RWPE2 (cell line): ENCODE results near the gene MED16.

ENCODE experiments used
- ATAC-seq: fragments of 200-7000 bp; cut with Tn5 transposase; 3 replicates; pipeline ENCODE4 v1.9.1; 2021; ENCODE audit warnings: low read depth
- DNase-seq: peaks from one replicate; pipeline ENCODE4 v3.0.0-alpha.2; 2020; ENCODE audit warnings: low spot score
- H3K27ac ChIP-seq: fragments of 450-650 bp; 2 replicates; pipeline ENCODE4 v1.5.1; 2017; ENCODE audit warnings: mild to moderate bottlenecking; ENCODE audit not compliant: poor library complexity, severe bottlenecking
- H3K27me3 ChIP-seq: fragments of 250-450 bp; sonication (Bioruptor Pico); 2 replicates; pipeline ENCODE4 v1.5.1; 2021; ENCODE audit warnings: mild to moderate bottlenecking, moderate library complexity; ENCODE audit not compliant: insufficient read depth, poor library complexity, severe bottlenecking
- H3K36me3 ChIP-seq: fragments of 250-450 bp; sonication (Bioruptor Pico); 2 replicates; pipeline ENCODE4 v1.5.1; 2020; ENCODE audit warnings: low read depth, mild to moderate bottlenecking, moderate library complexity
- H3K4me1 ChIP-seq: fragments of 250-450 bp; sonication (Bioruptor Pico); 2 replicates; pipeline ENCODE4 v1.5.1; 2021; ENCODE audit warnings: mild to moderate bottlenecking, moderate library complexity; ENCODE audit not compliant: insufficient read depth, poor library complexity, severe bottlenecking
- H3K4me3 ChIP-seq: fragments of 250-450 bp; sonication (Bioruptor Pico); 2 replicates; pipeline ENCODE4 v1.5.1; 2021; ENCODE audit warnings: mild to moderate bottlenecking, moderate library complexity; ENCODE audit not compliant: severe bottlenecking
- H3K9me3 ChIP-seq: fragments of 250-450 bp; sonication (Bioruptor Pico); 2 replicates; pipeline ENCODE4 v1.5.1; 2021; ENCODE audit warnings: mild to moderate bottlenecking, moderate library complexity; ENCODE audit not compliant: severe bottlenecking
- CTCF ChIP-seq: fragments of 450-650 bp; IDR thresholded peaks from one replicate; pipeline ENCODE4 v1.5.1; 2017; ENCODE audit warnings: mild to moderate bottlenecking, moderate library complexity; ENCODE audit not compliant: poor library complexity, severe bottlenecking

MED16 gene

DNA sequence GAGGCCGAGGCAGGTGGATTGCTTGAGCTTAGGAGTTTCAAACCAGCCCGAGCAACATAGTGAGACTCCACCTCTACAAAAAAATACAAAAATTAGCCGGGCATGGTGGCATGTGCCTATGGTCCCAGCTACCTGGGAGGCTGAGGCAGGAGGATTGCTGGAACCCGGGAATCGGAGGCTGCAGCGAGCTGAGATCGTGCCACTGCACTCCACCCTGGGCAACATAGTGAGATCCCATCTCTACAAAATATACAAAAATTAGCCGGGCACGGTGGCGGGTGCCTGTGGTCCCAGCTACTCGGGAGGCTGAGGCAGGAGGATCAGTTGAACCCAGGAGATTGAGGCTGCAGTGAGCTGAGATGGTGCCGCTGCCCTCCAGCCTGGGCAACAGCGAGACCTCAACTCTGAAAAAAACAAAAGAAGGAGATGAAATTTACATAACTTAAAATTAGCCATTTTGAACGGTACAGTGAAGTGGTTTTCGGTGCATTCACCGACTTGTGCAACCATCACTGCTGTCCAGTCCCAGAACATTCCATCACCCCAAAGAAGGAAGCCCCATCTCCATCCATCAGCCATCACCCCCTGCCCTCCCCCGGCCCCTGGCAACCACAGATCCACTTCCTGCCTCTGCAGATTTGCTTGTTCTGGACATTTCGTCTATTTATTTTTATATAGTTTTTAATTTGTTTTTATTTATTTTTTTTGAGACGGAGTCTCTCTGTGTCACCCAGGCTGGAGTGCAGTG lies 66.9 kb downstream of the MED16 start:
- ATAC-seq, result no peak
- Histone ChIP-seq H3K4me3 (no peak overlapping the region), H3K36me3 (no peaks in the 10 kb centered on the region), H3K4me1 (no peaks in the 10 kb centered on the region), H3K9me3 (no peaks in the 10 kb centered on the region), H3K27me3 (peaks cover 9% of the 10 kb centered on the region), H3K27ac (no peak overlapping the region)
- DNase-seq, result no peak
- TF ChIP-seq CTCF, result no peak

- Histone ChIP-seq H3K9me3 (no peaks in the 10 kb centered on the region), H3K27ac (no peak overlapping the region), H3K4me1 (no peaks in the 10 kb centered on the region), H3K27me3 (peaks cover 9% of the 10 kb centered on the region), H3K36me3 (no peaks in the 10 kb centered on the region), H3K4me3 (no peak overlapping the region)
- TF ChIP-seq CTCF, result no peak
- DNase-seq (no peak), ATAC-seq (no peak; the same call in 2 of the 3 replicates)
Measured at GRCh38 chr19:824885-825284, 68.1 kb downstream of the MED16 start.

DNA sequence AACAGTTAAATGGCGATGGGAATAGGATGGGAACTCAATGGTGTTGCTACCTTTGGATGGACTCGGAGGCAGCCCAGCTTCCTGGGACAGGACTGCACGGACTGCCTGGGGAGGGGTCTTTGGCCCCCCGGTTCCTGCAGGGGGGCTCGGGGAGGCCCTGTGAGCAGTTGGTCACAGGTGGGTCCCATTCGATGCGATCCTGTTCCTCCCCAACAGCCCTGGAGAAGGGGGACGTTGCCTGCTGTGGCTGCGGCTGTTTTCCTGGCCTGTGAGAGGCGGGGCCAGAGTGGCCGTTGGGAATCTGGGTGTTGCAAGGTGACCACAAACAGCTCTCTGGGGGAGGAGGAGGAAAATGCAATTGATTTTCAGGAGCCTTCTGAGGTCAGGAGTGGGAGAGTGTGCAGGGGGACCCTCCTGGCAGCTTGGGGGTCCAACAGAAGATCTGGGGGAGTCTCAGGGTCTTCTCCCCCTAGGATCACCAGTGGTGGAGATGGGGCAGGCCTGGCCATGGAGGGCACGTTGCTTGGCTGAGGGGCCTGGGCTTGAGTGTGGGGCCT lies 69.3 kb downstream of the MED16 start:
- 0 out of 3 replicates have a peak, but pooled peaks have one; percentile 21 for ATAC-seq

DNA sequence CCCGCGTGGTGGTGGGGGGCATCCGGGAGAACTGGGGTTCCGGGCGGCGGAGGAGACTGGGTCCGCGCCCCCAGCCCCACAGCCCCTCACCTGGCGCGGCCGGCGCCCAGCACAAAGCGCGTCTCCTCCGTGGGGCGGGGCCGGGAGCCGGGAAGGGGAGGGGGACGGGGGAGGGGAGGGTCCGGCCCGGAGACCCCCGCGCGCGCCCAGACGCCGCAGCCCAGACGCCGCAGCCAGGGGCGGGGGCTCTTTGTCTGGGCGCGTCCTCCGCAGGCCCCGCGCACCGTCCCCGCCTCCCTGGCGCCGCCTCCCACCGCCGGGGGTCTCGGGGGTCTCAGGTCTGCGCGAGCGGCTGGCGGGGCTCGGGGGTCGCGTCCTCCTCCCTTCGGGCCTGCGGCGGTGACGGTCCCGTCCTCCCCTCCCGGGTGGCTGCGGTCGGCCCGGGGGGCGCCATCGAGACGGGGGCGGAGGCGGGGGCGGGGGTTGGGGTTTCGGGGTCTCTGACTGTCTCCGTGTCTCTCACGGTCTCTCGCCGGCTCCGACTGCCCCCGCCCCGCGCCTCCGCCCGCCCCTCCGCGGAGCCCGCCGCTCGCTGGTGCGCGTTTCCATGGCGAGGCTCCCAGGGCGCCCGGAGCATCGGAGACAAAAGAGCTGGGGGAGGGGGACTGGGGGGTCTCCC lies 71.0 kb downstream of the MED16 start, which contains the start of gene PLPPR3:
Gene PLPPR3 (minus strand): TSS at position 131 of the 679 bp plus-strand sequence. CDS start 396 bp downstream, outside the sequence.
- DNase-seq (no peak), ATAC-seq (no peak)
- no peak within 1 kb of the TSS for H3K27ac ChIP-seq
- peaks cover 9% of the 10 kb centered on the region for H3K27me3 ChIP-seq
- no peaks in the 10 kb centered on the region for H3K9me3 ChIP-seq
- no peak within 1 kb of the TSS for H3K4me3 ChIP-seq
- no peaks in the 10 kb centered on the region for H3K4me1 ChIP-seq
- no peaks in the 10 kb centered on the region for H3K36me3 ChIP-seq
- TF ChIP-seq CTCF, result no peak

More for the DNA sequence above, 69.3 kb downstream of the MED16 start:
- TF ChIP-seq CTCF, result no peak
- DNase-seq, result no peak
- H3K27me3 ChIP-seq, result peaks cover 9% of the 10 kb centered on the region
- no peak overlapping the region for H3K4me3 ChIP-seq
- H3K36me3 ChIP-seq, result no peaks in the 10 kb centered on the region
- H3K9me3 ChIP-seq, result no peaks in the 10 kb centered on the region
- no peak overlapping the region for H3K27ac ChIP-seq
- no peaks in the 10 kb centered on the region for H3K4me1 ChIP-seq
